ENCODE results near the gene DNAJC22. TPM values are rescaled to one million over a fixed set of nuclear protein-coding genes. Genes with fewer than 3 reads are reported as not detected.
"Not testable (repeated sequence)": the region's sequence is repeated elsewhere in the genome, so short reads cannot be mapped to it uniquely, and the experiment has no call there.

The DNAJC22 gene
- polyA plus RNA-seq, 3 donors, result not detected

DNA sequence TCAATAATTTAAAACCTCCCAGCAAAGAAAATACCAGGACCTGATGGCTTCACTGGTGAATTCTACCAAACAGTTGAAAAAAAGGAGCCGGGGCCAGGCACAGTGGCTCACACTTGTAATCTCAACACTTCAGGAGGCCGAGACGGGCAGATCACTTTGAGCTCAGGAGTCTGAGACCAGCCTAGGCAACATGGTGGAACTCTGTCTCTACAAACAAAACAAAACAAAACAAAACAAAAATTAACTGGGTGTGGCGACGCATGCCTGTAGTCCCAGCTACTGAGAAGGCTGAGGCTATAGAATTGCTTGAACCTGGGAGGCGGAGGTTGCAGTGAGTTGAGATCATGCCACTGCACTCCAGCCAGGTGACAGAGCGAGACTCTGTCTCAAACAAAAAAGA lies 37.3 kb upstream of the DNAJC22 start:
- no peaks in the 10 kb centered on the region for H3K9me3 ChIP-seq (replicated peaks in 1 of 2; ENCODE audit: control insufficient read depth in 1 of 2, insufficient read depth in 1 of 2, low read length in 2 of 2)
- H3K27me3 ChIP-seq (ENCODE audit: control insufficient read depth in 2 of 2, insufficient read depth in 2 of 2, low read length in 2 of 2), result peaks cover 2 to 7% of the 10 kb centered on the region in 2 donors
- peaks cover 0 to 2% (median 0%) of the 10 kb centered on the region in 7 donors for H3K9me3 Mint-ChIP-seq

DNA sequence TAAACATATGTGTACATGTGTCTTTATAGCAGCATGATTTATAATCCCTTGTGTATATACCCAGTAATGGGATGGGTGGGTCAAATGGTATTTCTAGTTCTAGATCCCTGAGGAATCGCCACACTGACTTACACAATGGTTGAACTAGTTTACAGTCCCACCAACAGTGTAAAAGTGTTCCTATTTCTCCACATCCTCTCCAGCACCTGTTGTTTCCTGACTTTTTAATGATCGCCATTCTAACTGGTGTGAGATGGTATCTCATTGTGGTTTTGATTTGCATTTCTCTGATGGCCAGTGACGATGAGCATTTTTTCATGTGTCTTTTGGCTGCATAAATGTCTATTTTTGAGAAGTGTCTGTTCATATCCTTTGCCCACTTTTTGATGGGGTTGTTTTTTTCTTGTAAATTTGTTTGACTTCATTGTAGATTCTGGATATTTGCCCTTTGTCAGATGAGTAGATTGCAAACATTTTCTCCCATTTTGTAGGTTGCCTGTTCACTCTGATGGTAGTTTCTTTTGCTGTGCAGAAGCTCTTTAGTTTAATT lies 36.2 kb upstream of the DNAJC22 start:
- H3K36me3 Mint-ChIP-seq; H3K27me3 ChIP-seq (ENCODE audit: control insufficient read depth in 2 of 2, insufficient read depth in 2 of 2, low read length in 2 of 2); H3K27ac Mint-ChIP-seq; H3K79me2 ChIP-seq (ENCODE audit: insufficient read depth, low read length); H3K36me3 ChIP-seq (replicated peaks in 1 of 2; ENCODE audit: control insufficient read depth in 1 of 2, insufficient read depth in 2 of 2, low read length in 2 of 2); intact Hi-C loops (cut with micrococcal nuclease); H3K4me1 ChIP-seq (ENCODE audit: control insufficient read depth in 1 of 2, insufficient read depth in 2 of 2, low read length in 2 of 2); H3K9me3 Mint-ChIP-seq; H3K4me3 ChIP-seq (replicated peaks in 1 of 3; ENCODE audit: low read depth in 2 of 3, low read length in 3 of 3); H3K4me1 Mint-ChIP-seq; H3K9me3 ChIP-seq (replicated peaks in 1 of 2; ENCODE audit: control insufficient read depth in 1 of 2, insufficient read depth in 1 of 2, low read length in 2 of 2); H3K4me2 ChIP-seq (replicated peaks; ENCODE audit: extremely low read depth, low read length, poor library complexity, severe bottlenecking); H2AFZ ChIP-seq (ENCODE audit: insufficient read depth, low read depth, low read length, poor library complexity, severe bottlenecking); H3K27ac ChIP-seq (ENCODE audit: low read depth in 1 of 2, low read length in 2 of 2); DNase-seq; H3K9ac ChIP-seq (ENCODE audit: insufficient read depth, low read length, poor library complexity, severe bottlenecking); H3K4me3 Mint-ChIP-seq; H4K20me1 ChIP-seq (ENCODE audit: insufficient read depth, low read length): not testable (repeated sequence)
- H3K27me3 Mint-ChIP-seq (ENCODE audit: low read depth in 3 of 3), result peaks cover 17 to 22% (median 20%) of the 10 kb centered on the region in 3 donors
- WGBS (ENCODE audit: insufficient coverage), result no CpG with 5 or more reads among the region's 3 CpGs

More for the DNA sequence above, 37.3 kb upstream of the DNAJC22 start:
- Histone ChIP-seq H3K4me3 (replicated peaks in 1 of 3; ENCODE audit: low read depth in 2 of 3, low read length in 3 of 3) (no peak overlapping the region), H2AFZ (ENCODE audit: insufficient read depth, low read depth, low read length, poor library complexity, severe bottlenecking) (no peak overlapping the region), H3K4me1 (ENCODE audit: control insufficient read depth in 1 of 2, insufficient read depth in 2 of 2, low read length in 2 of 2) (no peaks in the 10 kb centered on the region), H4K20me1 (ENCODE audit: insufficient read depth, low read length) (no peaks in the 10 kb centered on the region), H3K27ac (ENCODE audit: low read depth in 1 of 2, low read length in 2 of 2) (no peak overlapping the region), H3K79me2 (ENCODE audit: insufficient read depth, low read length) (no peaks in the 10 kb centered on the region), H3K4me2 (replicated peaks; ENCODE audit: extremely low read depth, low read length, poor library complexity, severe bottlenecking) (no peak overlapping the region), H3K9ac (ENCODE audit: insufficient read depth, low read length, poor library complexity, severe bottlenecking) (no peak overlapping the region), H3K36me3 (replicated peaks in 1 of 2; ENCODE audit: control insufficient read depth in 1 of 2, insufficient read depth in 2 of 2, low read length in 2 of 2) (no peaks in the 10 kb centered on the region)
- Mint-ChIP-seq H3K4me1 (peaks cover 6% of the 10 kb centered on the region), H3K4me3 (no peak overlapping the region), H3K27me3 (ENCODE audit: low read depth in 3 of 3) (peaks cover 17 to 22% (median 20%) of the 10 kb centered on the region in 3 donors), H3K27ac (no peak overlapping the region), H3K36me3 (no peaks in the 10 kb centered on the region)
- DNase-seq, result no peak
- intact Hi-C loops (cut with micrococcal nuclease), result no loop called here
- WGBS (ENCODE audit: insufficient coverage), result 96% methylated on average over 2 of the region's 7 CpGs
- TF ChIP-seq, protein P1, sequence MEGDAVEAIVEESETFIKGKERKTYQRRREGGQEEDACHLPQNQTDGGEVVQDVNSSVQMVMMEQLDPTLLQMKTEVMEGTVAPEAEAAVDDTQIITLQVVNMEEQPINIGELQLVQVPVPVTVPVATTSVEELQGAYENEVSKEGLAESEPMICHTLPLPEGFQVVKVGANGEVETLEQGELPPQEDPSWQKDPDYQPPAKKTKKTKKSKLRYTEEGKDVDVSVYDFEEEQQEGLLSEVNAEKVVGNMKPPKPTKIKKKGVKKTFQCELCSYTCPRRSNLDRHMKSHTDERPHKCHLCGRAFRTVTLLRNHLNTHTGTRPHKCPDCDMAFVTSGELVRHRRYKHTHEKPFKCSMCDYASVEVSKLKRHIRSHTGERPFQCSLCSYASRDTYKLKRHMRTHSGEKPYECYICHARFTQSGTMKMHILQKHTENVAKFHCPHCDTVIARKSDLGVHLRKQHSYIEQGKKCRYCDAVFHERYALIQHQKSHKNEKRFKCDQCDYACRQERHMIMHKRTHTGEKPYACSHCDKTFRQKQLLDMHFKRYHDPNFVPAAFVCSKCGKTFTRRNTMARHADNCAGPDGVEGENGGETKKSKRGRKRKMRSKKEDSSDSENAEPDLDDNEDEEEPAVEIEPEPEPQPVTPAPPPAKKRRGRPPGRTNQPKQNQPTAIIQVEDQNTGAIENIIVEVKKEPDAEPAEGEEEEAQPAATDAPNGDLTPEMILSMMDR (IDR thresholded peaks at IDR 0.05), result no peak

All from CD14-positive monocyte (primary cell).